ENCODE data around the gene REPIN1.

REPIN1 gene

GRCh38 chr7:150335108-150335773 is 33.4 kb upstream of the REPIN1 start:
- Histone ChIP-seq H3K9me3 (ENCODE audit: severe bottlenecking) (no peaks in the 10 kb centered on the region), H3K27ac (no peak overlapping the region), H3K36me3 (peaks cover 34% of the 10 kb centered on the region), H3K27me3 (ENCODE audit: insufficient read depth, low read depth, severe bottlenecking) (no peaks in the 10 kb centered on the region), H3K4me3 (ENCODE audit: low read depth, low read length) (no peak overlapping the region)
- TF ChIP-seq, protein P1, sequence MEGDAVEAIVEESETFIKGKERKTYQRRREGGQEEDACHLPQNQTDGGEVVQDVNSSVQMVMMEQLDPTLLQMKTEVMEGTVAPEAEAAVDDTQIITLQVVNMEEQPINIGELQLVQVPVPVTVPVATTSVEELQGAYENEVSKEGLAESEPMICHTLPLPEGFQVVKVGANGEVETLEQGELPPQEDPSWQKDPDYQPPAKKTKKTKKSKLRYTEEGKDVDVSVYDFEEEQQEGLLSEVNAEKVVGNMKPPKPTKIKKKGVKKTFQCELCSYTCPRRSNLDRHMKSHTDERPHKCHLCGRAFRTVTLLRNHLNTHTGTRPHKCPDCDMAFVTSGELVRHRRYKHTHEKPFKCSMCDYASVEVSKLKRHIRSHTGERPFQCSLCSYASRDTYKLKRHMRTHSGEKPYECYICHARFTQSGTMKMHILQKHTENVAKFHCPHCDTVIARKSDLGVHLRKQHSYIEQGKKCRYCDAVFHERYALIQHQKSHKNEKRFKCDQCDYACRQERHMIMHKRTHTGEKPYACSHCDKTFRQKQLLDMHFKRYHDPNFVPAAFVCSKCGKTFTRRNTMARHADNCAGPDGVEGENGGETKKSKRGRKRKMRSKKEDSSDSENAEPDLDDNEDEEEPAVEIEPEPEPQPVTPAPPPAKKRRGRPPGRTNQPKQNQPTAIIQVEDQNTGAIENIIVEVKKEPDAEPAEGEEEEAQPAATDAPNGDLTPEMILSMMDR (IDR thresholded peaks at IDR 0.05; ENCODE audit: low read depth, low read length), result no peak
- DNase-seq, result no peak

DNA sequence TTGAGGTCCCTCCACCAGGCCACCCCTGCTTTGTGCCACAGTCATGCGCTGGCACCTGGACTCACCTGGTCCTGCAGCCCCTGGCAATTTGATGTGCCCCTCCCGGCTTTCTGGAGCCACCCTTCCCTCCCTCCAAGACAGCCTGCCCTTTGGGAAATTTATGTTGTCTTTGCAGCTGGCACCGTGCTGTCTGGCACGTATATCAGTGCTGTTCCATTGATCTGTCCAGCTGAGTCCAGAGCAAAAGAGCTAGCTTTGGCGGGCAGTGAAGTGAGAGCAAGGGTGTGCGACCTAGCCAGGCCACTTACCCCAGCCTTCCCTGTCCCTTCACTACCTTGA is 32.9 kb upstream of the REPIN1 start:
- DNase-seq, result no peak
- peaks cover 29% of the 10 kb centered on the region for H3K36me3 ChIP-seq

GRCh38 chr7:150336746-150337145 is 31.9 kb upstream of the REPIN1 start:
- H3K4me3 ChIP-seq (ENCODE audit: low read depth, low read length), result no peak overlapping the region
- TF ChIP-seq, protein P1 (IDR thresholded peaks at IDR 0.05; ENCODE audit: low read depth, low read length), result no peak
- H3K27me3 ChIP-seq (ENCODE audit: insufficient read depth, low read depth, severe bottlenecking), result no peaks in the 10 kb centered on the region
- no peaks in the 10 kb centered on the region for H3K9me3 ChIP-seq (ENCODE audit: severe bottlenecking)
- DNase-seq, result no peak
- H3K36me3 ChIP-seq, result peaks cover 23% of the 10 kb centered on the region
- no peak overlapping the region for H3K27ac ChIP-seq

More for the DNA sequence above, 32.9 kb upstream of the REPIN1 start:
- no peaks in the 10 kb centered on the region for H3K9me3 ChIP-seq (ENCODE audit: severe bottlenecking)
- H3K27me3 ChIP-seq (ENCODE audit: insufficient read depth, low read depth, severe bottlenecking), result no peaks in the 10 kb centered on the region
- H3K4me3 ChIP-seq (ENCODE audit: low read depth, low read length), result no peak overlapping the region
- H3K27ac ChIP-seq, result no peak overlapping the region; the same call in 1 of the 2 replicates
- TF ChIP-seq, protein P1 (IDR thresholded peaks at IDR 0.05; ENCODE audit: low read depth, low read length), result no peak

DNA sequence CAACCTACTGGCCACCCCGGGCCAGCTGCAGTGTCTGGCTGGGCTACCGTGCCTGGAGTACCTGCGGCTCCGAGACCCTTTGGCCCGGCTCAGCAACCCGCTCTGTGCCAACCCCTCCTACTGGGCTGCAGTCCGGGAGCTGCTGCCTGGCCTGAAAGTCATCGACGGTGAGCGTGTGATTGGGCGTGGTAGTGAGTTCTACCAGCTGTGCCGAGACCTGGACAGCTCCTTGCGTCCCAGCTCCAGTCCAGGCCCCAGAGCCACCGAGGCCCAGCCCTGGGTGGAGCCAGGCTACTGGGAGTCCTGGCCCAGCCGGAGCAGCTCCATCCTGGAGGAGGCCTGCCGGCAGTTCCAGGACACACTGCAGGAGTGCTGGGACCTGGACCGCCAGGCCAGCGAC is 31.4 kb upstream of the REPIN1 start:
- H3K9me3 ChIP-seq (ENCODE audit: severe bottlenecking), result no peaks in the 10 kb centered on the region
- no peak for DNase-seq
- H3K27ac ChIP-seq, result no peak overlapping the region
- TF ChIP-seq, protein P1 (IDR thresholded peaks at IDR 0.05; ENCODE audit: low read depth, low read length), result no peak
- H3K4me3 ChIP-seq (ENCODE audit: low read depth, low read length), result no peak overlapping the region
- H3K27me3 ChIP-seq (ENCODE audit: insufficient read depth, low read depth, severe bottlenecking), result no peaks in the 10 kb centered on the region
- H3K36me3 ChIP-seq, result peaks cover 18% of the 10 kb centered on the region

DNA sequence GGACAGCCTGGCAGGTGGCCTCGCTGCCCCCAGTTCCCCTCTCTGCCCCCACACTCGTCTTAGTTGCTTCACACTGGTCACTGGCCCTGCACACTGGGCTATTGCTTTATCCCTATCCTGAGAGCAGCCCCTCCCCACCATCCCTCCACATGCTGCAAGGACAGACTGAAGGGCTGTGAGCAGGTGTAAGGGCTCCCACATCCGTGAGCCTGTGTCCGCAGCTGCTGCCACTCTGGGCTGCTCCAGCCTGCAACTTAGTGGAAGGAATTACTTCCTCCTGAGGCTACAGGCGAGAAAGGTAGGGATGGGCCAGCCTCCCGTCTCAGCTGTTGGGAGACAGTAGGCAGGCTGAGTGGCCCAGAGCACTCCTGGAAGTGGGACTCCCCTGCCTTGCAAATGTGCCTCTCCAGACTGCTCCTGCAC is 31.0 kb upstream of the REPIN1 start:
- TF ChIP-seq, protein P1 (IDR thresholded peaks at IDR 0.05; ENCODE audit: low read depth, low read length), result no peak
- H3K36me3 ChIP-seq, result peaks cover 16% of the 10 kb centered on the region
- no peaks in the 10 kb centered on the region for H3K9me3 ChIP-seq (ENCODE audit: severe bottlenecking)
- H3K27ac ChIP-seq, result no peak overlapping the region
- no peak overlapping the region for H3K4me3 ChIP-seq (ENCODE audit: low read depth, low read length)
- no peaks in the 10 kb centered on the region for H3K27me3 ChIP-seq (ENCODE audit: insufficient read depth, low read depth, severe bottlenecking)
- DNase-seq, result no peak
